CD8-positive, alpha-beta memory T cell (primary cell): ENCODE data around the gene TBC1D22B. TPM values are rescaled to one million over a fixed set of nuclear protein-coding genes. Genes with fewer than 3 reads are reported as not detected.

ENCODE experiments used
- CTCF ChIA-PET: fragments of 350-600 bp; sonication (Branson Sonifier 250); formaldehyde crosslinking; loops from one replicate; lab custom pipeline; 2021; ENCODE audit warnings: antibody characterized with exemption; lab: Charles Lee
- POLR2A ChIA-PET: fragments of 350-600 bp; sonication (Branson Sonifier 250); formaldehyde crosslinking; loops from one replicate; lab custom pipeline; 2021; ENCODE audit warnings: antibody characterized with exemption; lab: Charles Lee
- DNase-seq, 5 donors: peaks; one replicate each; pipeline versions ENCODE4 v3.0.0 to v3.0.0-alpha.2; 2020 to 2022; ENCODE audit warnings: mixed read lengths in 1 of 5
- H3K27ac ChIP-seq: one replicate; pipeline ENCODE4 v1.7.0; 2013; ENCODE audit warnings: low read depth, mild to moderate bottlenecking, low read length, moderate library complexity
- H3K27me3 ChIP-seq: 2 replicates; pipeline ENCODE4 v1.7.0; 2013; ENCODE audit warnings: low read length, mild to moderate bottlenecking; ENCODE audit not compliant: insufficient read depth, poor library complexity, severe bottlenecking
- H3K36me3 ChIP-seq: 2 replicates; pipeline ENCODE4 v1.7.0; 2013; ENCODE audit warnings: mild to moderate bottlenecking, low read length, moderate library complexity; ENCODE audit not compliant: insufficient read depth
- H3K4me1 ChIP-seq: 2 replicates; pipeline ENCODE4 v1.7.0; 2013; ENCODE audit warnings: mild to moderate bottlenecking, low read length, moderate library complexity; ENCODE audit not compliant: insufficient read depth
- H3K4me3 ChIP-seq: 2 replicates; pipeline ENCODE4 v1.7.0; 2013; ENCODE audit warnings: mild to moderate bottlenecking, low read length
- H3K9me3 ChIP-seq: 2 replicates; pipeline ENCODE4 v1.7.0; 2013; ENCODE audit warnings: mild to moderate bottlenecking, low read length
- H3K27ac Mint-ChIP-seq, 8 donors: one replicate each; pipeline ENCODE4 v1.8.0; 2020 to 2021; ENCODE audit warnings: mixed read lengths in 8 of 8, mild to moderate bottlenecking in 6 of 8, inconsistent platforms in 3 of 8, moderate library complexity in 3 of 8
- H3K27me3 Mint-ChIP-seq, 2 donors: one replicate each; pipeline ENCODE4 v1.8.0; 2020 to 2021; ENCODE audit warnings: mixed read lengths in 2 of 2, mild to moderate bottlenecking in 1 of 2, moderate library complexity in 1 of 2
- H3K36me3 Mint-ChIP-seq, 3 donors: one replicate each; pipeline ENCODE4 v1.8.0; 2020 to 2021; ENCODE audit warnings: mixed read lengths in 3 of 3, inconsistent platforms in 1 of 3, mild to moderate bottlenecking in 1 of 3
- H3K4me1 Mint-ChIP-seq, 3 donors: one replicate each; pipeline ENCODE4 v1.8.0; 2020 to 2021; ENCODE audit warnings: mixed read lengths in 3 of 3, inconsistent platforms in 1 of 3, mild to moderate bottlenecking in 1 of 3
- H3K4me3 Mint-ChIP-seq, 7 donors: one replicate each; pipeline ENCODE4 v1.8.0; 2020 to 2021; ENCODE audit warnings: mixed read lengths in 7 of 7, mild to moderate bottlenecking in 6 of 7, moderate library complexity in 4 of 7, inconsistent platforms in 2 of 7
- H3K9me3 Mint-ChIP-seq, 5 donors: one replicate each; pipeline ENCODE4 v1.8.0; 2020 to 2022; ENCODE audit warnings: mixed read lengths in 5 of 5, mild to moderate bottlenecking in 3 of 5, moderate library complexity in 2 of 5, inconsistent platforms in 1 of 5
- polyA plus RNA-seq: library from polyadenylated mRNA; unstranded; fragments of 300-500 nt; fragmentation: Illumina TruSeq; gene quantifications from one replicate; pipeline ENCODE4 v1.2.3, GENCODE V29; 2021
- total RNA-seq, 2 experiments: library from RNA; stranded (reverse); gene quantifications; one replicate each; pipeline ENCODE4 v1.2.3, GENCODE V29; 2021

Gene TBC1D22B
- total and polyA plus RNA-seq, 3 experiments from 2014 or later = 11.2 to 14.4 (median 14.4) TPM

DNA sequence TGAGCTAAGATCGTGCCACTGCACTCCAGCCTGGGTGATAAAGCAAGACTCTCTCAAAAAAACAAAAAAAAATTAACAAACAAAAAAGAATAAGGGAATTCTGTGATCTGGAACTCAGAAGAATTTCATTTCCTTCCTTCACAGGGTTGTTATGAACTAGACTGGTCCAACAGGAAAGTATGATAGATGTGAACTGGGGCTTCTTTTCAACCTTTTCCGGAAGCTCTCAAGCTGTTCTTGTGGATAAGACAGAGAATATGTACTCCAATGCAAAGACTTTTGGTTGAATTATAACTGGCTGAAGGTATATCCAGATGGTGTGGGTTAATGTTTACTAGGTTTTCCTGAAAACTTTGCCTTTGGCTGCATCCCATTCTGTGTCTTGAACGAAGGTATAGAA, 101.5 kb downstream of the TBC1D22B start:
- Mint-ChIP-seq H3K9me3 (no peaks in the 10 kb centered on the region), H3K27me3 (no peaks in the 10 kb centered on the region), H3K36me3 (peaks cover 0 to 43% (median 8%) of the 10 kb centered on the region in 3 donors), H3K4me3 (no peak overlapping the region), H3K4me1 (peaks cover 25 to 43% (median 40%) of the 10 kb centered on the region in 3 donors), H3K27ac (peak overlapping the region in 2 of 8 donors; percentile 20 to 55)
- Histone ChIP-seq H3K27ac (no peak overlapping the region), H3K4me1 (peaks cover 15% of the 10 kb centered on the region), H3K27me3 (no peaks in the 10 kb centered on the region), H3K9me3 (no peaks in the 10 kb centered on the region), H3K36me3 (no peaks in the 10 kb centered on the region), H3K4me3 (no peak overlapping the region)
- ChIA-PET POLR2A (no interaction called here), CTCF (no interaction called here)
- no peak for DNase-seq

DNA sequence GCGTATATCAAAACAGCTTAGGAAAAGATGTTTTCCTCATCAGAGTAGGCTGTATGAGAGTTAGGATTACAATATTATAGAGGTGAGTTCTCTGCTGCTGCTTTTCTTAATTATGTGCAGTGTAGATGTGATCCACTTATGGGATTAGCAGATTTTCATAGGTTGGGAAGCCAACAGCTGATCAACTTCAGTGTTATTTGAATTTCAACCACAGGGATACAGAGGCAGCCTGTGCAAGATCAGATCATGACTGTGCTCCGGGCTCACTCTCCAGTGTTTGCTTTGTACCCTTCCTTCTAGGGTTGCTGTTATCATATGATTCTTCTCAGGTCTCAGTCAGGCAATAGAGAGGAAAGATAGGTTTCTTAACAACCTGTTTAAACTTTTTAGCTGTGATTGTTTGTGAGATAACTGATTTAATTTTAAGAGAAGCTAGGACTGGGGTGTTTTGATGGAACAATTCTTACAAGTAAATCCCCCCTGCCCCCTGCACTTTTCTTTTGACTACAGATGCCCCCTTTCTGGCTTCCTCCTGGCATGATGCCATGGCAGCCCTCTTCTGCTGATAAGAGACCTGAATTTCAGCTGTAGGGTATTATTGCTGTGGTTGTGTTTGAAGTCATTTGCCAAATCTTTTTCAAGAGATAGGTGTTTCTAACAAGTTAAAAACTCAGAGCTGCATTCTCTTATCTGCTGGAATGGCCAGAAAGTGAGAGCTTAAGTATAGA, 104.7 kb downstream of the TBC1D22B start:
- CTCF ChIA-PET = interaction anchor here (1.0 kb wide), 1 partner anchor 37 kb away, joined by 4 read pairs; no protein-coding TSS in a partner anchor
- no peak for DNase-seq

DNA sequence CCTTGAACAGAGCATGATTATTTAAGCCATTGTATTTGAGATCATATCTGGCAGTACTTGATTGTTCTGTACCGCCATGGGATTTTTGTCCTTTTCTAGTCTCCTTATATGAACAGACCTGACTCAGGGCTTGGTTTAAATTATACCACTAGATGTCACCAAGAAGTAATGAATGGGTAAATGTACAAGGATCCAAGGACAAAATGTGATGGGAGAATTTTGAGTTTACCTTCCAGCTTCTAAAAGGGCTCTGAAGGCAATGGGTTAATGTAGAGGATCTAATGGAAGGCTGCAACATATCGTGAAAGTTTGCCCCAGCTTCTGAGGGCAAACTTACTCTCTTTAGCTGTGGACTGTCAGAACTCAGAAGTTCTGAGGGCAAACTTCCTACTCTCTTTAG, 108.2 kb downstream of the TBC1D22B start:
- no peaks in the 10 kb centered on the region for H3K27me3 ChIP-seq
- no peak overlapping the region for H3K4me3 ChIP-seq
- Mint-ChIP-seq H3K4me1 (peaks cover 0 to 12% (median 7%) of the 10 kb centered on the region in 3 donors), H3K4me3 (no peak overlapping the region), H3K36me3 (peaks cover 0 to 79% (median 25%) of the 10 kb centered on the region in 3 donors), H3K27me3 (no peaks in the 10 kb centered on the region), H3K9me3 (no peaks in the 10 kb centered on the region), H3K27ac (no peak overlapping the region)
- ChIA-PET POLR2A (no interaction called here), CTCF (interaction anchor here (1.2 kb wide), 1 partner anchor 326 kb away, joined by 4 read pairs; no protein-coding TSS in a partner anchor)
- H3K27ac ChIP-seq = no peak overlapping the region
- H3K36me3 ChIP-seq = peaks cover 14% of the 10 kb centered on the region
- H3K9me3 ChIP-seq = no peaks in the 10 kb centered on the region
- no peak for DNase-seq
- no peaks in the 10 kb centered on the region for H3K4me1 ChIP-seq

More for the DNA sequence above, 104.7 kb downstream of the TBC1D22B start:
- POLR2A ChIA-PET = interaction anchor here (0.6 kb wide), 1 partner anchor 75 kb away, joined by 3 read pairs; no protein-coding TSS in a partner anchor
- Mint-ChIP-seq H3K36me3 (peaks cover 0 to 62% (median 12%) of the 10 kb centered on the region in 3 donors), H3K27ac (no peak overlapping the region), H3K9me3 (no peaks in the 10 kb centered on the region), H3K27me3 (no peaks in the 10 kb centered on the region), H3K4me1 (peaks cover 13 to 15% (median 14%) of the 10 kb centered on the region in 3 donors), H3K4me3 (no peak overlapping the region)
- no peaks in the 10 kb centered on the region for H3K9me3 ChIP-seq
- no peaks in the 10 kb centered on the region for H3K4me1 ChIP-seq
- no peaks in the 10 kb centered on the region for H3K36me3 ChIP-seq
- H3K27ac ChIP-seq = no peak overlapping the region
- no peak overlapping the region for H3K4me3 ChIP-seq
- no peaks in the 10 kb centered on the region for H3K27me3 ChIP-seq

DNA sequence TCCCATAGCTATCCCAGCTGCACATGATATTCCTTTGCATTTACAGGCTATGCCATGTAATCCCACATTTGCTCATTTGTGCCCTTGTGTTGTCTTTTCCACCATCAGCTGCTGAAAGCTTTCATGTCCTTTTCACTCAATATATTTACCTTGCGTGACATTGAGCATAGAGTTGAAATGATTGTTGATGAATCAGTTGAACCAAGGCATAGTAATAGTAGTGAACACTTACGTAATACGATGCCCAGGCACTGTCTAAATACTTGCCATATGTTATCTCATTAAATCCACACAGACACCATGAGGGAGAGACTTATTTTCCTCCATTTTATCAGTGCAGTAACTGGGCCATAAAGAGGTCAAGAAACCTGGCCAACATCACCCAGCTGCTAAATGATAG, 109.3 kb downstream of the TBC1D22B start:
- H3K36me3 ChIP-seq = peaks cover 14% of the 10 kb centered on the region
- H3K27me3 Mint-ChIP-seq = no peaks in the 10 kb centered on the region

DNA sequence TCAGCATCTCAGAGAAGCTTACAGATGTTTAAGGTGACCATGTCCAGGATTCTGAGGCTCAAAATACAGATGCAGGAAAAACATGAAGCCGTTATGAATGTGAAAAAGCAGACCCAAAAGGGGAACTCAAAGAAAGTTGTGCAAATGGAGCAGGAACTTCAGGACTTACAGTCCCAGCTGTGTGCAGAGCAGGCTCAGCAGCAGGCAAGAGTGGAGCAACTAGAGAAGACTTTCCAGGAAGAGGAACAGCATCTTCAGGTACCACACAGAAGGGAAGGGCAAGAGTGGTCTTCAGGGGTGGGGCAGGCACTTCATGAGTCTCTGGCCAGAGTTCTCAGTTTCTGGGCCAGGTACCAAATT, 111.4 kb downstream of the TBC1D22B start:
- DNase-seq = no peak
- no peaks in the 10 kb centered on the region for H3K9me3 ChIP-seq
- Mint-ChIP-seq H3K36me3 (peaks cover 0 to 76% (median 19%) of the 10 kb centered on the region in 3 donors), H3K27me3 (no peaks in the 10 kb centered on the region), H3K9me3 (no peaks in the 10 kb centered on the region), H3K4me3 (no peak overlapping the region), H3K27ac (peak overlapping the region in 2 of 8 donors; percentile 39 to 75), H3K4me1 (peaks cover 0 to 13% (median 7%) of the 10 kb centered on the region in 3 donors)
- peaks cover 14% of the 10 kb centered on the region for H3K36me3 ChIP-seq
- POLR2A ChIA-PET = no interaction called here
- H3K27me3 ChIP-seq = no peaks in the 10 kb centered on the region
- H3K4me1 ChIP-seq = no peaks in the 10 kb centered on the region
- H3K27ac ChIP-seq = no peak overlapping the region
- no peak overlapping the region for H3K4me3 ChIP-seq
- CTCF ChIA-PET = no interaction called here

More for the DNA sequence above, 109.3 kb downstream of the TBC1D22B start:
- POLR2A ChIA-PET = no interaction called here
- DNase-seq = no peak
- Histone ChIP-seq H3K27me3 (no peaks in the 10 kb centered on the region), H3K4me1 (no peaks in the 10 kb centered on the region), H3K9me3 (no peaks in the 10 kb centered on the region), H3K4me3 (no peak overlapping the region), H3K27ac (no peak overlapping the region)
- Mint-ChIP-seq H3K9me3 (no peaks in the 10 kb centered on the region), H3K27ac (peak overlapping the region in 2 of 8 donors; percentile 1 to 23), H3K36me3 (peaks cover 0 to 79% (median 19%) of the 10 kb centered on the region in 3 donors), H3K4me3 (no peak overlapping the region), H3K4me1 (peaks cover 0 to 13% (median 7%) of the 10 kb centered on the region in 3 donors)
- CTCF ChIA-PET = interaction anchor here (1.2 kb wide), 1 partner anchor 325 kb away, joined by 4 read pairs; no protein-coding TSS in a partner anchor

DNA sequence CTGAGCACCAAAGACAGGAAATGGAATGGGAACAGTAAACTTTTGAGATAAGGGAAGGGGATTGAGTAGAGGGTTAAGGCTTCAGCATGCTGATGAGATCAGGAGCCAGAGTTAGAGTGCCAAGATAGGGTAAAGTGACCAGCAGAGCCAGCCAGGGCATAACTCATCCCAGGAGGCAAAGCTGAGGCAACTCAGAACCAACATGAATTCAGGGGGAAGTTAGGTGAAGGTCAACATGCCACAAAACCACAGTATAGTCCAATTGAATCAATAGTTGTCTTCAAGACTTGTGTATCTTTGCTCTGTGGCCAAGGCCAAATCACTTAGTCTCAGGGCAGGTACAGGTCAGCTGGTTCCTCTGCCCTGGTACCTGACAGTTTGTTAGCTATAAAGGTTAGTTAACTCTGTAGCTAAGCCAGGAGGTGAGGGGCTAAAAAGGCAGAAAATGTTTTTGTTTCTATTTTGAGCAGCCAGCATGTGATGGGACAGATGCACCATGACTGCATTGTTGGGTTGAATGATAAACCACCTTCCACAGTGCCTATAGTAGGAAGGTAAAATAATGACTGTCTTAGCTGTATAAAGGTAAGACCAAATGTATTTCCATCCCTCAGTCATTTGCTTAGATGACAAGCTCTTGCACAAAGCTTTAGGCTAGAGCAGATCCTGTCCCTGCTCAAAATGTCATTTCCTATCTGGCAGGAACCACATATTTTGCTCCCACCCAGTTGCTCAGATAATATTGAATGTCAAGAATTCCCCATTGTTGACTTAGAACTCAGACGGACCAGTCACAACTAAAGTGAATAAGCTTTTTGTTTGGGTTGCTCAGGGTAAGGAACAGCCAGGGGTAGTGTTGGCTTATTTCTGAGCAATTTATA, 112.0 kb downstream of the TBC1D22B start:
- no peaks in the 10 kb centered on the region for H3K9me3 Mint-ChIP-seq
- H3K27ac ChIP-seq = no peak overlapping the region
- H3K27ac Mint-ChIP-seq = peak overlapping the region in 2 of 8 donors; percentile 39 to 75
- peaks cover 0 to 13% (median 7%) of the 10 kb centered on the region in 3 donors for H3K4me1 Mint-ChIP-seq
- H3K4me3 Mint-ChIP-seq = no peak overlapping the region
- H3K36me3 ChIP-seq = peaks cover 19% of the 10 kb centered on the region
- H3K27me3 ChIP-seq = no peaks in the 10 kb centered on the region
- DNase-seq = no peak
- ChIA-PET CTCF (interaction anchor here (1.2 kb wide), 1 partner anchor 323 kb away, joined by 3 read pairs; no protein-coding TSS in a partner anchor), POLR2A (no interaction called here)
- no peaks in the 10 kb centered on the region for H3K9me3 ChIP-seq
- no peaks in the 10 kb centered on the region for H3K4me1 ChIP-seq
- H3K27me3 Mint-ChIP-seq = no peaks in the 10 kb centered on the region
- H3K4me3 ChIP-seq = no peak overlapping the region
- peaks cover 0 to 77% (median 18%) of the 10 kb centered on the region in 3 donors for H3K36me3 Mint-ChIP-seq

DNA sequence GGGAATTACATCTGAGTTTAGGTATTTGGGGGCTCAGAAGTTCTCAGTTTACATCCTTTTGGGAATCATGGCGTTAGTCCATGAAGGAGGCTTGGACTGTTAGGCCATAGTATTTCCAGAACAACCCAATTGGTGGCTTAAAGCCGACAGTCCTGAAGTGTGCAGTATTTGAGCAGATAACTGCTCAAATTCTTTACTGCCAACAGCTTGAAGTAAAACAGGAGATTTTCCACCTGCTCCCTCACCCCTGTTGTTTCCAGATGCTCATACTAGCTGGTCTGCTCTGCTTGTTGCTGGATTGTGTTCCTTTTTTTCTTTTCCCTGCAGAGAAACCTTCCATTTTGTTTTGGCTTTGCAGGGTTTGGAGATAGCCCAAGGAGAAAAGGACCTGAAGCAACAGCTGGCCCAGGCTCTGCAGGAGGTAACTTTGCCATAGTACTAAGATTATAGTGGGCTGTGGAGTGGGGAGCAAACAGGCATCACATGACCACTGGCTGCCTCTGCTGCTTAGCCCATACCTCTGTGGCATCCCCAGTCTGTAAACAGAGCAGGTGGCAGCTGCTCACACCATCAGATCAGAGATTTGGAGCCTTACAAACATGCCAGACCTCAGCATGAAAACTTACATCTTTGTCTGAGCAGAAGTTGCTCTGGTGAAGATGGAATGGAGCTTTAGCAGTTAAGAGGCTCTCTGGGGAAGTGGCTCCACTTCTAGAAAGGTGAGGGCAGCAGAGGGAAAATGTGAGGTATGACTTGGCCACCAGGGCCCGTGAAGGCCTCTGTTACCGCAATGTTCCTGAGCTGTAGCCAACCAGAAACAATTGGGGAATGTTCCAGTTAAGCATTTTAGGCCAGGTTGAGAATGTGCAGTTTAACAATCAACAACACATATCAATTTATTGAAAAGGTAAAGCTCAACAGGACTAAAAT, 113.8 kb downstream of the TBC1D22B start:
- H3K9me3 ChIP-seq = no peaks in the 10 kb centered on the region
- no peak overlapping the region for H3K4me3 ChIP-seq
- Mint-ChIP-seq H3K36me3 (peaks cover 0 to 85% (median 19%) of the 10 kb centered on the region in 3 donors), H3K27me3 (no peaks in the 10 kb centered on the region), H3K27ac (peak overlapping the region in 3 of 8 donors; percentile 30 to 90 (median 81)), H3K9me3 (no peaks in the 10 kb centered on the region), H3K4me3 (no peak overlapping the region), H3K4me1 (peaks cover 0 to 10% (median 7%) of the 10 kb centered on the region in 3 donors)
- H3K4me1 ChIP-seq = no peaks in the 10 kb centered on the region
- no peak for DNase-seq
- peaks cover 28% of the 10 kb centered on the region for H3K36me3 ChIP-seq
- ChIA-PET CTCF (interaction anchor here (0.9 to 1.0 kb wide), 2 partner anchors 11 to 46 kb away, joined by 3 read pairs; no protein-coding TSS in a partner anchor), POLR2A (no interaction called here)
- no peak overlapping the region for H3K27ac ChIP-seq
- H3K27me3 ChIP-seq = no peaks in the 10 kb centered on the region
